ENCODE data around the gene CST1. TPM values are rescaled to one million over a fixed set of nuclear protein-coding genes. Genes with fewer than 3 reads are reported as not detected.

Gene CST1
- polyA plus RNA-seq, 1 donor = not detected

DNA sequence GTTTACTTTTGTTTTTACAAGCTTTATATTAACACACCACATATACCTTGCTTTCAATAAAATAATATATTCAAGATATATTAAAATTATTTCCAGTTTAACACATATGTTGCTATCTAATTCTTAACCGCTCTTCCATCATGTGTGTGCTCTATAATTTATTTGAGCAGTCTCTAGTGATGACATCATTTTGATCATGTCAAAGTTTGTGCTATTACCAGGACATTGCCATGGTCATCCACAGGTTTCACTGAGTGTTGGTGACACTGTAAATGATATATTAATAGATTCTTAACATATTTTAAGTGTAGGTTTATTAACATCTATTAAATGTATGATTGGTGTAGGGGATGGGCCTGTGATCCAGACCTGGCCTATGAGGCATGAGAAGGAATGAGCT, 44.8 kb downstream of the CST1 start:
- DNase-seq = no peak

DNA sequence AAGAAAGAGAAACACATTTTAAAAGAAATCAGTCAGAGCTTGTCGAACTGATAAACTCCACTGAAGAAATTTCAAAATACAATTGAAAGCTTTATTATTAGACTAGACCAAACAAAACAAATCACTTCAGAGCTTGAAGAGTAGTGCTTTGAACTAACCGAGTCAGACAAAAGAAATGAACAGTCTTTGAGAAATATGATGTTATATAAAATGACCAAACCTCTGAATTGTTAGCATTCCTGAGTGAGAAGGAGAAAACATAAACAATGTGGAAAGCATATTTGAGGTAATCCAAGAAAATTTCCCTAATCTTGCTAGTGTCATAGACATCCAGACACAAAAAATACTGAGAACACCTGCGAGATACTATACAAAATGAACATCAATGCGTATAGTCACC, 48.7 kb downstream of the CST1 start:
- DNase-seq = no peak

DNA sequence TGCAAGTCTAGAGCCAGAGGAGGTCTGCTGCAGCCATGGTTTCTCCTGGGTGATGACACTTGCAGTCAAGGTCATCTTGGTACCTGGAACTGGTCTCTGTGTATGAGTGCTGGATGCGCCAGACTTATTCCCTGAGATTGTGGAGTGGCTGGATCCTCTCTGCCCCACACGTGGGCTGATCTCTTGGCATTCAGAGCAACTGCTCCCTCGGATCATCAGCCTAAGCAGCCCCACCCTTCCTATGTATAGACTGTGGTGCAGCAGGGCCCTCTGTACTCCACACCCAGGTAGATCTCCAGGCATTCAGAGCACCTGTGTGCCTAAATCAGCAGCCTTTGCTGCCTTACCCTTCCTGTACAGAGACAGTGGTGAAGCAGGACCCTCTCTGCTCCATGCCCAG, 49.8 kb downstream of the CST1 start:
- DNase-seq = no peak

DNA sequence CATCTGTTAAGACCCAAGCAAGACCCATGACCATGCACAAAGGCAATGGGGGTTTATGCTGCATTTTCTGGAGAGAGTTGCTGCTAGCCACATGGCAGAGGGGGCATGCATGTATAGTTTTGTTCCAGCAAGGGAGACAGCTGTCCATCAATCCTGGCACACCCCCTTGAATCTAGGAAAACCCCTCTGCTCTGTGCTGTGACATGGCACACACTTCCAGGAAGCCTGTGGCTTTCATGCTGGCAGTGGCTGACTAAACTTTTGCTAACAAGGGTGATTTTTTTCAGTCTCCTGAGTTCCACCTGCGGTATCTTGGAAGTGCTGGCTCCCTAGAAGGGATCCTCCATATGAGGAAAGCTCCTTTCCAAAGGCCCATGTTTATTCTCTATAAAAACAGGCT, 52.8 kb downstream of the CST1 start:
- DNase-seq = no peak

Other genes starting within 250 kb of the CST1 start
- gene CST9L, start 182.5 kb downstream of the CST1 start, polyA plus RNA-seq (ENCODE audit: insufficient read length) = not detected
- gene CST9, start 145.0 kb downstream of the CST1 start, polyA plus RNA-seq (ENCODE audit: insufficient read length) = 0.08 TPM
- gene CST3, start 113.0 kb downstream of the CST1 start, polyA plus RNA-seq (ENCODE audit: insufficient read length) = 115 TPM
- not detected for gene CST4, start 61.9 kb downstream of the CST1 start, polyA plus RNA-seq (ENCODE audit: insufficient read length)
- gene CST2, start 75.8 kb upstream of the CST1 start, polyA plus RNA-seq (ENCODE audit: insufficient read length) = not detected
- 0.18 TPM for gene CST5, start 128.8 kb upstream of the CST1 start, polyA plus RNA-seq (ENCODE audit: insufficient read length)
- not detected for gene GGTLC1, start 237.8 kb upstream of the CST1 start, polyA plus RNA-seq (ENCODE audit: insufficient read length)

Measured in left kidney (tissue), 2 donors.